A549 (cell line): Measurements from ENCODE around the gene SLC28A1. TPM values are rescaled to one million over a fixed set of nuclear protein-coding genes. Genes with fewer than 3 reads are reported as not detected.
A peak's percentile ranks its signal among the peaks of the same experiment; 100 is the strongest.

Experiments
- BCL3 ChIP-seq: fragments of >200 bp; sonication (Bioruptor Twin); formaldehyde crosslinking; IDR thresholded peaks from 3 replicates; pipeline ENCODE4 v1.6.1; 2016
- BHLHE40 ChIP-seq: IDR thresholded peaks from 2 replicates; pipeline ENCODE4 v1.6.1; 2012; ENCODE audit warnings: low read depth, low read length, inconsistent platforms
- CBX8 ChIP-seq: fragments of 200-600 bp; sonication (generic); IDR thresholded peaks from 2 replicates; pipeline ENCODE4 v1.6.1; 2016
- CEBPB ChIP-seq, 2 experiments: fragments of >200 bp in 1 of 2; sonication (Bioruptor Twin) in 1 of 2; formaldehyde crosslinking in 1 of 2; IDR thresholded peaks; 2 replicates each; pipeline ENCODE4 v1.6.1; 2012 to 2016
- CHD2 ChIP-seq: fragments of 150-350 bp; IDR thresholded peaks from 2 replicates; pipeline ENCODE4 v1.6.1; 2014; ENCODE audit warnings: low read length; ENCODE audit not compliant: partially characterized antibody
- CHD4 ChIP-seq: fragments of 200-600 bp; sonication (generic); IDR thresholded peaks from 2 replicates; pipeline ENCODE4 v1.6.1; 2016; ENCODE audit warnings: antibody characterized with exemption, mild to moderate bottlenecking, borderline replicate concordance
- E2F6 ChIP-seq: IDR thresholded peaks from 2 replicates; pipeline ENCODE4 v1.6.1; 2012; ENCODE audit warnings: low read depth, borderline replicate concordance
- EHF ChIP-seq: fragments of 250-450 bp; sonication (Bioruptor Pico); IDR thresholded peaks from 2 replicates; pipeline ENCODE4 v1.5.0; 2020; ENCODE audit warnings: mild to moderate bottlenecking
- FOSB ChIP-seq: fragments of 250-450 bp; sonication (Bioruptor Pico); IDR thresholded peaks from 2 replicates; pipeline ENCODE4 v1.5.0; 2020; ENCODE audit warnings: mild to moderate bottlenecking, moderate library complexity
- FOSL2 ChIP-seq, 2 experiments: fragments of 450-650 bp in 1 of 2; fragments of >200 bp in 1 of 2; sonication (Bioruptor Twin) in 1 of 2; formaldehyde crosslinking; IDR thresholded peaks; 2 replicates each; pipeline versions ENCODE4 v1.5.0 to v1.6.1; 2016 to 2020; ENCODE audit warnings: mild to moderate bottlenecking in 1 of 2, moderate library complexity in 1 of 2
- HDAC2 ChIP-seq: fragments of 200-600 bp; sonication (generic); IDR thresholded peaks from 2 replicates; pipeline ENCODE4 v1.6.1; 2016
- HEYL ChIP-seq: fragments of 250-450 bp; sonication (Bioruptor Pico); IDR thresholded peaks from 2 replicates; pipeline ENCODE4 v1.8.0; 2021; ENCODE audit warnings: mild to moderate bottlenecking, moderate library complexity
- HMGXB4 ChIP-seq: fragments of 250-450 bp; sonication (Bioruptor Pico); IDR thresholded peaks from 2 replicates; pipeline ENCODE4 v1.5.0; 2021; ENCODE audit warnings: mild to moderate bottlenecking, moderate library complexity, borderline replicate concordance
- HOXA7 ChIP-seq: fragments of 250-450 bp; sonication (Bioruptor Pico); IDR thresholded peaks from 2 replicates; pipeline ENCODE4 v1.5.0; 2020; ENCODE audit warnings: mild to moderate bottlenecking, moderate library complexity
- HOXB13 ChIP-seq: fragments of 250-450 bp; sonication (Bioruptor Pico); IDR thresholded peaks from 2 replicates; pipeline ENCODE4 v1.5.0; 2020; ENCODE audit warnings: low read depth, mild to moderate bottlenecking, moderate library complexity
- JUN ChIP-seq, 2 experiments: fragments of >200 bp; sonication (Bioruptor Twin); formaldehyde crosslinking; IDR thresholded peaks; 2 replicates in 1 of 2; 3 replicates in 1 of 2; pipeline ENCODE4 v1.6.1; 2016 to 2017
- JUNB ChIP-seq: fragments of >200 bp; sonication (Bioruptor Twin); formaldehyde crosslinking; IDR thresholded peaks from 2 replicates; pipeline ENCODE4 v1.6.1; 2016
- KDM1A ChIP-seq: fragments of 200-600 bp; sonication (generic); IDR thresholded peaks from 2 replicates; pipeline ENCODE4 v1.6.1; 2016; ENCODE audit warnings: low read depth, mild to moderate bottlenecking
- KDM5A ChIP-seq: fragments of 200-600 bp; sonication (generic); IDR thresholded peaks from 2 replicates; pipeline ENCODE4 v1.6.1; 2016; ENCODE audit warnings: antibody characterized with exemption, mild to moderate bottlenecking
- MAFK ChIP-seq: fragments of 450-650 bp; IDR thresholded peaks from 2 replicates; pipeline ENCODE4 v1.6.1; 2014; ENCODE audit not compliant: partially characterized antibody
- MAX ChIP-seq: IDR thresholded peaks from 2 replicates; pipeline ENCODE4 v1.6.1; 2012
- MAZ ChIP-seq: fragments of 150-350 bp; IDR thresholded peaks from 2 replicates; pipeline ENCODE4 v1.6.1; 2014; ENCODE audit warnings: antibody characterized with exemption, low read depth, low read length, borderline replicate concordance
- MYC ChIP-seq: IDR thresholded peaks from 2 replicates; pipeline ENCODE4 v1.6.1; 2012; ENCODE audit warnings: mild to moderate bottlenecking, inconsistent platforms, low read length, improper control_type of control experiment, borderline replicate concordance
- NFE2L2 ChIP-seq: fragments of 150-350 bp; conservative IDR thresholded peaks from 2 replicates; pipeline ENCODE4 v1.6.1; 2014; ENCODE audit warnings: low read length
- NPAS2 ChIP-seq: fragments of 250-450 bp; sonication (Bioruptor Pico); IDR thresholded peaks from 2 replicates; pipeline ENCODE4 v1.8.0; 2022; ENCODE audit warnings: mild to moderate bottlenecking, moderate library complexity, borderline replicate concordance
- NR3C1 ChIP-seq: fragments of >200 bp; sonication (Bioruptor Twin); formaldehyde crosslinking; IDR thresholded peaks from 3 replicates; pipeline ENCODE4 v1.6.1; 2017
- PBX3 ChIP-seq: IDR thresholded peaks from 2 replicates; pipeline ENCODE4 v1.6.1; 2012
- POLR2A ChIP-seq: IDR thresholded peaks from 2 replicates; pipeline ENCODE4 v1.6.1; 2012; ENCODE audit warnings: mild to moderate bottlenecking, low read length
- POLR2AphosphoS2 ChIP-seq: conservative IDR thresholded peaks from 2 replicates; pipeline ENCODE4 v1.6.1; 2012; ENCODE audit warnings: low read length, improper control_type of control experiment, inconsistent platforms
- RAD21 ChIP-seq, 2 experiments: fragments of >200 bp in 1 of 2; sonication (Bioruptor Twin) in 1 of 2; formaldehyde crosslinking in 1 of 2; IDR thresholded peaks in 1 of 2; conservative IDR thresholded peaks in 1 of 2; 2 replicates in 1 of 2; 3 replicates in 1 of 2; pipeline ENCODE4 v1.6.1; 2012 to 2018; ENCODE audit warnings: inconsistent platforms in 1 of 2
- RARB ChIP-seq: fragments of 250-450 bp; sonication (Bioruptor Pico); IDR thresholded peaks from 2 replicates; pipeline ENCODE4 v1.8.0; 2021; ENCODE audit warnings: mild to moderate bottlenecking, moderate library complexity
- RCOR1 ChIP-seq: fragments of 150-350 bp; IDR thresholded peaks from 2 replicates; pipeline ENCODE4 v1.6.1; 2014; ENCODE audit warnings: antibody characterized with exemption, low read length, low read depth
- RNF2 ChIP-seq: fragments of 200-600 bp; sonication (generic); IDR thresholded peaks from 2 replicates; pipeline ENCODE4 v1.6.1; 2016; ENCODE audit warnings: low read depth, mild to moderate bottlenecking, antibody characterized with exemption, moderate library complexity, borderline replicate concordance
- SREBF2 ChIP-seq: fragments of 450-650 bp; IDR thresholded peaks from 2 replicates; pipeline ENCODE4 v1.6.1; 2014; ENCODE audit warnings: mild to moderate bottlenecking, moderate library complexity
- TP53 ChIP-seq: fragments of 250-450 bp; sonication (Bioruptor Pico); IDR thresholded peaks from 2 replicates; pipeline ENCODE4 v1.5.0; 2021; ENCODE audit warnings: mild to moderate bottlenecking, moderate library complexity
- USF2 ChIP-seq: fragments of 450-650 bp; IDR thresholded peaks from 2 replicates; pipeline ENCODE4 v1.6.1; 2014; ENCODE audit warnings: antibody characterized with exemption
- ZC3H11A ChIP-seq: fragments of 450-650 bp; IDR thresholded peaks from 2 replicates; pipeline ENCODE4 v1.6.1; 2014; ENCODE audit warnings: antibody characterized with exemption, mild to moderate bottlenecking
- ZNF302 ChIP-seq: fragments of 250-450 bp; sonication (Bioruptor Pico); IDR thresholded peaks from 2 replicates; pipeline ENCODE4 v1.9.0; 2021; ENCODE audit warnings: inconsistent platforms, mild to moderate bottlenecking, moderate library complexity
- ZSCAN20 ChIP-seq: fragments of 250-450 bp; sonication (Bioruptor Pico); IDR thresholded peaks from 2 replicates; pipeline ENCODE4 v1.8.0; 2022; ENCODE audit warnings: mild to moderate bottlenecking, moderate library complexity
- polyA plus RNA-seq, 4 experiments: library from polyadenylated mRNA; depleted of rRNA in 3 of 4; stranded (reverse); fragments of >200 nt; fragmentation: RNase III in 1 of 4; extraction: RNeasy Plus Mini Kit Qiagen cat#74134 plus additional on column Dnase treatment in 1 of 4; gene quantifications; 2 replicates in 3 of 4; 3 replicates in 1 of 4; pipeline ENCODE4 v1.2.3, GENCODE V29; 2011 to 2017

The SLC28A1 gene
- polyA plus RNA-seq, 2 of the 4 experiments (the other 2 are of a cell fraction): 0.06 to 0.13 TPM

GRCh38 chr15:84980196-84981053 is 96.0 kb downstream of the SLC28A1 start (continued):
- TF ChIP-seq NFE2L2: no peak
- 0 out of 2 replicates have a peak, but pooled peaks have one; percentile 6 for TF ChIP-seq HMGXB4 (CRISPR knock-in tag)
- no peak for TF ChIP-seq HEYL (CRISPR knock-in tag)
- TF ChIP-seq SREBF2: no peak; the same call in 1 of the 2 replicates
- peak; percentile 88 for TF ChIP-seq MYC
- TF ChIP-seq CEBPB (IDR thresholded peaks at IDR 0.05): peak in 1 of 2 experiments; percentile 18; a peak in 1 of 4 replicates
- no peak for TF ChIP-seq CHD4
- no peak for TF ChIP-seq ZNF302 (CRISPR knock-in tag)
- TF ChIP-seq NPAS2 (CRISPR knock-in tag): 0 out of 2 replicates have a peak, but pooled peaks have one; percentile 44
- no peak for TF ChIP-seq RCOR1
- TF ChIP-seq PBX3: peak; percentile 81
- TF ChIP-seq BHLHE40: no peak
- TF ChIP-seq E2F6: peak; percentile 90
- no peak for TF ChIP-seq KDM5A
- no peak for TF ChIP-seq HOXA7 (CRISPR knock-in tag)
- TF ChIP-seq CBX8: no peak
- no peak for TF ChIP-seq KDM1A
- no peak for TF ChIP-seq JUNB
- no peak for TF ChIP-seq MAZ
- peak; percentile 90 for TF ChIP-seq POLR2A
- TF ChIP-seq RAD21 (conservative IDR thresholded peaks at IDR 0.05 in 1 of 2, IDR thresholded peaks at IDR 0.05 in 1 of 2): peak in 1 of 2 experiments; percentile 21; a peak in 3 of 5 replicates
- TF ChIP-seq ZSCAN20 (CRISPR knock-in tag): no peak
- TF ChIP-seq NR3C1: no peak
- no peak for TF ChIP-seq ZC3H11A
- TF ChIP-seq TP53 (CRISPR knock-in tag): 0 out of 2 replicates have a peak, but pooled peaks have one; percentile 34
- peak; percentile 65; the same call in 2 of the 3 replicates for TF ChIP-seq BCL3
- no peak for TF ChIP-seq FOSL2 (IDR thresholded peaks at IDR 0.05)
- no peak for TF ChIP-seq FOSL2 (CRISPR knock-in tag; IDR thresholded peaks at IDR 0.05)
- TF ChIP-seq FOSB (CRISPR knock-in tag): no peak
- TF ChIP-seq USF2: peak; percentile 64
- TF ChIP-seq POLR2AphosphoS2: no peak
- TF ChIP-seq JUN (IDR thresholded peaks at IDR 0.05): peak; percentile 71 to 92; a peak in 3 of 5 replicates
- no peak for TF ChIP-seq HDAC2
- no peak for TF ChIP-seq MAFK
- TF ChIP-seq MAX: peak; percentile 87
- TF ChIP-seq HOXB13 (CRISPR knock-in tag): no peak
- no peak for TF ChIP-seq EHF
- TF ChIP-seq CHD2: no peak
- TF ChIP-seq RNF2: no peak
- no peak for TF ChIP-seq RARB (CRISPR knock-in tag)
